EL (cell line): ENCODE results near the gene METTL5.
"Not testable (repeated sequence)": the region's sequence is repeated elsewhere in the genome, so short reads cannot be mapped to it uniquely, and the experiment has no call there.

ENCODE experiments used
- DNase-seq: peaks from one replicate; pipeline ENCODE4 v3.0.0-alpha.2; 2016

METTL5 gene

DNA sequence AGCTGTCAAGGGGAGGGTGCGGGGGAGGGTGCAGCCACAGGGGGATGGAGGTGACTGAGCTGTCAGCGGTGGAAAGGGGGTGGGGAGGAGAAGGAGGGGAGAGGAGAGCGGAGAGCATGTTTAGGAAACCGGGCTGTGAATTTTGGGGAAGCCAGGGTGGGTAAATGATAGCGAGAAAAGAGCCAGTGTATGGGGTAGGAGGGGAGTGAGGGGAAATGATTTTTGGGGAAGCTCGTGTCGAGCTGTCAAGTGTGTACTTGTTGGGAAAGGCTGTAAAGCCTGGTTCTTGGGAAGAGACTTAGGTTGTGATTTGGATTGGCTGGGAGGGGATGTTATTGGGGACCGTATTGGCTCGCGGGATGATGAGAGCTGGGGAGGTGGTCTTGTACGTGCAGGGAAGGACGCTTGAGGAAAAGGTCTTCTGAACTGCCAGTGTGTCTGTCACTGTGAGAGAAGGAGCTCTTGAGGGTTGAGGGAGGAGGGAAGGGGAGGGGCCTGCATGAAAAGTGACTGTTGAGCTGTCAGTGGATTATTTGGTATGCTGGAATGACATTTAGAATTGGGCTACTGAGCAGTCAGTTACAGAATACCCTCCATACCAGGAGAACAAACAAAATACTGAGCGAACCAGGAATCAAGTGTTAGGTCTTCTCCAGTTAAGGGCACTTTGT is 3.6 kb upstream of the METTL5 start:
- peak; percentile 67 for DNase-seq

DNA sequence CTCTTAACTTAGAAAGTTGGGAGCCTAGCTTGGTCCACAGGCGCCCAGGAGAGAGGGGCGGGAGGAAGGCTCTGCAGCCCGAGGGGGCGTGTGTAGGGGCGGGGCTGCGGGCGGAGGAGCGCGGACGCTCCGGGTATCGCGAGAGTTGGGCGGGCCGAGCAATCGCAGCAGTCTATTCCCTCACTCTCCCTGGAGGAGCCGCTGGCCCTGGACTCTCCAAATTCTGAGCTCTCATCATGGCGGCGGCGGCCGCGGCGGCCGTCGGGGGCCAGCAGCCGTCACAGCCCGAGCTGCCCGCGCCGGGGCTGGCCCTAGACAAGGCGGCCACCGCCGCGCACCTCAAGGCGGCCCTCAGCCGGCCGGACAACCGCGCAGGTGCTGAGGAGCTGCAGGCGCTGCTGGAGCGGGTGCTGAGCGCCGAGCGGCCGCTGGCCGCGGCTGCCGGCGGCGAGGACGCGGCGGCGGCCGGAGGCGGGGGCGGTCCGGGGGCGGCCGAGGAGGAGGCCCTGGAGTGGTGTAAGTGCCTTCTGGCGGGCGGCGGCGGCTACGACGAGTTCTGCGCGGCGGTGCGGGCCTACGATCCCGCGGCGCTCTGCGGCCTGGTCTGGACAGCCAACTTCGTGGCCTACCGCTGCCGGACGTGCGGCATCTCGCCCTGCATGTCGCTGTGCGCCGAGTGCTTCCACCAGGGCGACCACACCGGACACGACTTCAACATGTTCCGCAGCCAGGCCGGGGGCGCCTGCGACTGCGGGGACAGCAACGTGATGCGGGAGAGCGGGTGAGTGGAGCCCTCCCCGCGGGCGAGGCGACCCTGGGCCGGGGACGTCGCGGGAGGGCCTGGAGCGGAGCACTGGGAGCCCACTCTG is 2.8 kb upstream of the METTL5 start, which contains the start of gene UBR3:
Gene UBR3, plus strand, starts transcription at position 183 of the 869 bp plus-strand sequence. Its CDS starts 54 bp downstream, at position 237.
- peak; percentile 92 for DNase-seq

DNA sequence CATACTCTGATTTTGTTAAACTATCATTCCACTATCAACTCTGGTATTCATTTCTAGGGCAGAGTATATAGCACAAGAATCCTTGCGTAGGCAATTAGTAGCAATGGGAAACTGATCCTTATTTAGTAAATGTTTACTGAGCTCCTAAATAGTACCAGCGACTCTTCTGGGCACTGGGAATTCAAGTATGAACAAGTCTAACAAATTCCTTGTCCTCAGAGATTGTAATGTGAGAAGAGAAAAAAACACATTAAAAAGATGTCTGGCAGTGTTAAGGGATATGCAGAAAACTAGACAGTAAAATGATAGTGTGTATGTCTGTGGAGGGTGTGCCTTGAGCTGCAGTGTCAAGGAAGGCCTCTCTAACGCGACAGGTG is 721 bp downstream of the METTL5 start:
- no peak for DNase-seq

DNA sequence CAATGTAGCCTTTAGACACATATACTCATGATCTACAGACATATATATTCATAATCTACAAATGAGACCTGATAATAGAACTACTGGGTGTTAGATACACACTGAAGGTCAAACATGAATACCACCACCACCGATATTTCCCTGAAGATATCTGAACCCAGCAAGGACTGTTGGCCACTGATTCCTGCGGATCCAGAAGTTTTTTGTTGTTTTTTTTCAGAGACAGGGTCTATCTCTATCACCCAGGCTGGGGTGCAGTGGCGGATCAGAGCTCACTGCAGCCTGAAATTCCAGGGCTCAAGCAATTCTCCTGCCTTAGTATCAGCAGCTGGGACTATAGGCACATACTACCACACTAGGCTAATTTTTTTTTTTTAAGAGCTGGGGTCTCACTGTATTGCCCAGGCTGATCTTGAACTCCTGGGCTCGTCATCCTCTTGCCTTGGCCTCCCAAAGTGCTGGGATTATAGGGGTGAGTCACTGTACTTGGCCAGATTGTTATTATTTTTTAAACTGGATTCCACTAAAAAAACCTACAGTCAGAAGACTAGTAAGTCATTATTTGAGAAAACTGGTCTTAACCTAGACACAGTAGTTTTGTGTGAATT is 1.8 kb downstream of the METTL5 start:
- DNase-seq: peak; percentile 28

DNA sequence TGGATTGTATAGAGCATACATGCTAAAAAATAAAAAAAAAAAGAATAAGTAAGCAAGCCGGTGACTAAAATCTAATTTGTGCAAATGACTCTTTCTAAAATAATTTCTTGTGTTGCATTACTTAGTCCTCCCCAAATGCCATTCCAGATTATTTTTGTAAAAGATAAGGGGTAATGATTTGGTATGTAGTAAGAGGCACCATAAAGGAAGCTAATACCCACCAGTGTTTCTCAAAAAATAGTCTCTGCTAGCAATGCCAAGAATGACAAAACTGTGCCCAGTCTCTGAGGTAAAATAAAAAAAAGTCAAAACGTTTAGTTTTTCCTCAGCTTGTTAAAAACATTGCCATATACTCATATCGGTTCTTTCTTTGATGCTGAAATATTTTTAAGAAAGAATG is 2.7 kb downstream of the METTL5 start:
- DNase-seq: no peak

DNA sequence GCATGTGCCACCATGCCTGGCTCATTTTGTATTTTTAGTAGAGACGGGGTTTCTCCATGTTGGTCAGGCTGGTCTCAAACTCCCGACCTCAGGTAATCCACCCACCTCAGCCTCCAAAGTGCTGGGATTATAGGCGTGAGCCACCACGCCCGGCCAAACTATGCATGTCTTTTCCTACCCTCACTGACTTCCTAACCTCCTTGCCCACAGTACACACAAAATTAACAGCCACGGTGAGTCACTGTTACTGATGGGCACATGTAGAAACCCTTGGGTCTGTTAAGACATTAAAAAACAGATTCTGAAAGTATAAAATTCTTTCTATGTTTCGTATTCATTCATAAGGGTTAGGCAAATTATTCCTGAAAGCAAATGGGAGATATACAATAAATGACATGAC is 4.6 kb downstream of the METTL5 start:
- peak; percentile 64 for DNase-seq

DNA sequence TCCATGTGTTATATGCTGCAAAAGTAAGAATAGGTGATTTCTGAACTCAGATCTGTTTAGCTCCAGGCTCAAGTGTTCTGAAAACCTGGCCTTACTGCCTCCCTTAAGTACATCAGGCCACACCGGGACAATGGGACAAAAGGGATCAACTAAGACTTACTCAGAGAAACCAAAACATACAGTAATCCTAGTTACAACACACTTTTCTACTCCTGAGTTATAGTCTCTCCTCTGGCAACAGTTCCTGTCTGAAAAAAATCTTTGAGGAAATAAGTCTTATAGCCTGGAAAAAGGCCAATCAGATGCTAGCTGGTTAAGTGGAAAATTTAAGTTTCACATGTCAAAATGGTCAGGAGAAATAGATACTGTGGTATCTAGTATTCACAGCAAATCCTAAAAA is 5.6 kb downstream of the METTL5 start:
- no peak for DNase-seq

DNA sequence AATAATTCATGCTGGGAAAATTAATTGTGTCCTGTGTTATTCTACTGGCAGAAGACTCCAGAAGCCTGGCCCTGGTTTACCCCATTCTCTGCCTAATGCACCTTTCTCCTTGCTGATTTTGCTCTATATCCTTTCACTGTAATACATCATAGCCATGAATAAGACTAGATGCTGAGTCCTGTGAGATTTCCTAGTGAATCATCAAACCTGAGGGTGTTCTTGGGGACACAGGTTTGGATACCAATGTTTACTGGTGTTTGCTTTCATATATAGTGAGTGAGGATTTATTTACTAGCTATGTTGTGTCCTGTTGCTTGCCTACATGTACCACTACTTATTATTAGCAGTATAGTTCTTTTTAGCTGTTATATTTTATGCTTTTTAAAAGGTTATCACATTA is 6.5 kb downstream of the METTL5 start:
- DNase-seq: no peak

DNA sequence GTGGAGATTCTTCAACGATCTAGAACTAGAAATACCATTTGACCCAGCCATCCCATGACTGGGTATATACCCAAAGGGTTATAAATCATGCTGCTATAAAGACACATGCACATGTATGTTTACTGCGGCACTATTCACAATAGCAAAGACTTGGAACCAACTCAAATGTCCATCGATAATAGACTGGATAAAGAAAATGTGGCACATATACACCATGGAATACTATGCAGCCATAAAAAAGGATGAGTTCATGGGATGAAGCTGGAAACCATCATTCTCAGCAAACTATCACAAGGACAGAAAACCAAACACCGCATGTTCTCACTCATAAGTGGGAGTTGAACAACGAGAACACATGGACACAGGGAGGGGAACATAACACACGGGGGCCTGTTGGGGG is 7.3 kb downstream of the METTL5 start:
- not testable (repeated sequence) for DNase-seq

DNA sequence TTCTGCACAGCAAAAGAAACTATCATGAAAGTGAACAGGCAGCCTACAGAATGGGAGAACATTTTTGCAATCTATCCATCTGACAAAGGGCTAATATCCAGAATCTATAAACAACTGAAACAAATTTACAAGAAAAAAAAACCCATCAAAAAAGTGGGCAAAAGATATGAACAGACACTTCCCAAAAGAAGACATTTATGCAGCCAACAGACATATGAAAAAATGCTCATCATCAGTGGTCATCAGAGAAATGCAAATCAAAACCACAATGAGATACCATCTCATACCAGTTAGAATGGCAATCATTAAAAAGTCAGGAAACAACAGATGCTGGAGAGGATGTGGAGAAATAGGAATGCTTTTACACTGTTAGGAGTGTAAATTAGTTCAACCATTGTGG is 7.7 kb downstream of the METTL5 start:
- not testable (repeated sequence) for DNase-seq

DNA sequence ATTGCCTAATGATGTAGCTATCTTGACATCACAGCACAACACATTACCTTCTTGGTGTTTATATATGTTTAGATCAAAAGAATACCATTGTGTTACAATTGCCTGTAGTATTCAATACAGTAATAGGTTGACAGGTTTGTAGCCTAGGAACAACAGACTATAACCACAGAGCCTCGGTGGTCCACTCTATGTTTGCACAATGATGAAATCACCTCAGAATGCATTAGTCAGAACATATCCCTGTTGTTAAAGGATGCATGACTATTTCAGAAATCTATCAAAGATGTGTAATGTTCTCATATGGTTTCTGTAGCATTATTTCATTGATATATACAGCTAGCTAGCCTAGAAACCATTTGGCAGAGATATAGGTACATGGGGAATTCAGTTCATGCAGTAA is 8.9 kb downstream of the METTL5 start:
- peak; percentile 73 for DNase-seq

DNA sequence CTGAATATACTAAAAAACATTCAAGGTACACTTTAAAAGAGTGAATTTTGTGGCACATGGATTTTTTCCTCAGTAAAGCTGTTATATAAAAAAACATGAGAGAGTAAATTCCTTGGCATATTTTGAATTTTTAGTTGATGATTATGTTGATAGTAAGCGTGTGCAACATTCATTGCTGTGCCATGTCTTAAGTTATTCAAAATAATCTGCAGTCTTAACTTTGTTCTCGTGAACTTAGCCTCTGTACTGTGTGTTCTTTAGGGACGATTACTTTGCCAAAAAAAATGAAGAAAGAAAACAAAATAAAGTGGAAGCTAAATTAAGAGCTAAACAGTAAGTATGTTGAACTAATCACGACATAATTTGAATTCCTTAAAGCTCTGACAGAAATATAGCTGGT is 16.5 kb downstream of the METTL5 start:
- peak; percentile 77 for DNase-seq

DNA sequence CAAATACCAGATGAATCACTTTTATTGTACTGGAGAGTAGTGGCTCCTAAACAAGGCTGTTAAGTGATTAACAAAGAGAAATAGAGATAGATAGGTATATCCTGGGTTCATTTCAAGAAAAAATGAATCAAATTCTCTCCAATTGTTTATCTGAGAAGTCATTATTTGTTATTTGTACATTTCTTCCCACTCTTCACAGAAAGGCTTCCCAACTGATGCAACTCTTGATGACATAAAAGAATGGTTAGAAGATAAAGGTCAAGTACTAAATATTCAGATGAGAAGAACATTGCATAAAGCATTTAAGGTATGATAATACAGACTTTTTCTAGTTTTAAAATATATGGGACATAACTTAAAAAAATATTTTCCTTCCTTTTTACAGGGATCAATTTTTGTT is 18.1 kb downstream of the METTL5 start:
- no peak for DNase-seq

DNA sequence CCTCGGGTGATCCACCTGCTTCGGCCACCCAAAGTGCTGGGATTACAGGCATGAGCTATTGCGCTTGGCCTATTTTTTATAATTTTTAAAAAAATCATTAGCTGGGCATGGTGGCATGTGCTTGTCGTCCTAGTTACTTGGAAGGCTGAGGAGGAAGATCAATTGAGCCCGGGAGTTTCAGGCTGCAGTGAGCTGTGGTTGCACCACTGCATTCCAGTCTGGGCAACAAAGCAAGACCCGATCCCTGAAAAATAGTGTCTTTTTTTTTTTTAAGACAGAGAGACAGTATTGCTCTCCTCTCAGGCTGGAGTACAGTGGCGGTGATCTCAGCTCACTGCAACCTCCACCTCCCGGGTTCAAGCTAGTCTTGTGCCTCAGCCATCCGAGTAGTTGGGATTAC is 21.2 kb downstream of the METTL5 start:
- DNase-seq: no peak

DNA sequence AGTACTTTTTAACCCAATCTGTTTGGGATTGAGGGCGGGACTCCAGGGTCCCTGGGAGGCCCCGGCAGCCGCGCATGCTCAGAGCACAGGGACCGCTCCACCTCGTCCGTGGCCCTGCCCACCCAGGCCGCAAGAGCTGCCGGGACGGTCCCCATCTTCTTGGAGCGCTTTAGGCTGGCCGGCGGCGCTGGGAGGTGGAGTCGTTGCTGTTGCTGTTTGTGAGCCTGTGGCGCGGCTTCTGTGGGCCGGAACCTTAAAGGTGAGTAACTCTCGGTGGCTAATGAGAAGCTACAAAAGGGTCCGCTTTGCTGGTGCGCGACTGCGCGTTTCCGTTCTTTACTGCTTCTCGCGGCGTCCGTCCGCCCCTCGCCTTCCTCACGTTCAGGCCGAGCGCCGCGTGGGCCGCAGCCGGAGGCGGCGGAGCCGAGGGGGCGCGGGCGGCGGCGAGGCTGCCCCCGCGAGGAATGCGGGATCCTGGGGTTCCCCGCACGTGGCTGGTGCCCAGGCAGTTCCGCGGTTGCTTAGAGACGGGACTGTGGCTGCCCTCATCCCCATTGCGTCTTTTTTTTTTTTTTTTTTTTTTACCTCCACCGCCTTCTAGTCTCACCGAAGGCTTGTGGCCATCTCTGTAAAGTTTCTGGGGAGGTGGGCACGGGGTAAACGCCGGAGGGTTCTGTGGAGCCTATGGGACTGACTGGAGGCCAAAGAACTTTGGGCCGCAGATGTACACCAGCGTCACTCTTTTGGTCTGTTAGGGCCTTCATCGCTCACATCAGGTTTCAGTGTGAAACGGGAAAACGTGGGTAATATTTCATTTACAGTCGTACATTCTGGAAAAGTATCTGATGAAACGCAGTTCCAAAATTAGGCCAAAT is 25.8 kb downstream of the METTL5 start, which contains the start of gene SSB:
Gene SSB, plus strand, starts transcription at position 154 of the 875 bp plus-strand sequence. CDS start 2,090 bp downstream, outside the sequence.
- peak; percentile 93 for DNase-seq

DNA sequence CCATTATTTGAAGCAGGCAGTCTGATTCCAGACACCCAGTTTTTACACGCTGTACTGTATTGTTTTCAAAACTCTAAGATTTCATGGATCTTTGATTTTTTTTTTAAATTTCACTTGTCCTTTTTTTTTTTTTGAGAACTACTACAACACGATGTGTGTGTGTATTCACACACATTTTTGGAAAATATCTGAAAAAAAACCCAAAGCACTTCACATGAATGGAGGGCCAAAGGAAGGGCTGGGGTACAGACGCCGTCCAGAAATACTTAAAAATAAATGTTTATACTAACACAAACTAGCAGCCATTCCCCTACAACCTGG is 26.3 kb downstream of the METTL5 start:
- no peak for DNase-seq

DNA sequence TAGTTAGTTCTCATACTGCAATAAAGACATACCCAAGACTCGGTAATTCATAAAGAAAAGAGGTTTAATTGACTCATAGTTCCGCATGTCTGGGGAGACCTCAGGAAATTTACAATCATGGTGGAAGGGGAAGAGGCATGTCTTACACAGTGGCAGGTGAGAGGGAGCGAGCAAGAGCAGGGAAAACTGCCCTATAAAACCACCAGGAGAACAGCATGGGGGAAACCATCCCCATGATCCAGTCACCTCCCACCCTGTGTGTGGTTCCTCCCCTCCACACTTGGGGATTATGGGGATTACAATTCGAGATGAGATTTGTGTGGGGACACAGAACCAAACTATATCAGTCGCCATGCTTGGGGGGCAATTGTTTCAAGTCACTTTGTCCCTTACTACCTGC is 27.1 kb downstream of the METTL5 start:
- DNase-seq: no peak

DNA sequence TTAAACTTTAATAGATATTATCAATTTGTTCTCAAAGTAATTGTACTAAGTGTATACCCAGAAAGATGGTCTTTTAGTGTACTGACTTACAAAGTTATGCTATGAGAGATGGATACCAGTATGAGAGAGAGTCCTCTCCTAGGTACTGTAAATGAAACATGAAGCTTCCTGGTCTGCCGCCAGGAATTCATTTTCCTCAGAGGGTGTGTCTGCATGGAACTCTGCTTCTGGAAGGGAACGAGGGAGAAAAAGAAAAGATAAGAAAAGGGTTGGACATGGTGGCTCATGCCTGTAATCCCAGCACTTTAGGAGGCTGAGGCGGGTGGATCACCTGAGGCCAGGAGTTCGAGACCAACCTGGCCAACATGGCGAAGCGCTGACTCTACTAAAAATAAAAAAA is 28.3 kb downstream of the METTL5 start:
- no peak for DNase-seq

DNA sequence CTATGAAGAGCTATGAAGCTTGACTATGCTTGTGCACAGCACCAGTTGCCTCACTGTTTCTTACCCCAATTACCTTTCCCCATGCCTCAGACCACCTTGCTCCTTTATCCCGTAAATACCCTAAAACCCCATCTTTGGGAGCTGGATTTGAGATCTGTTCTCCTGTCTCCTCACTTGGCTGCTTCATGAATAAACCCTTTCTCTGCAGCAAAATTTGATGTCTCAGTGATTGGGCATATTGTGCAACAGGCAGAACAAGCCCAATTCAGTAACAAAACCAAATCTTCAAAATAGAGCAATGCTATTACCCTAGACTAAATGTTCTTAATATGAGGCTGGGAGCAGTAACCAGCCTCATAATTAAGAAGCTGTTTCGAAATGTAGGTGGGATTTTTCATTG is 29.5 kb downstream of the METTL5 start:
- DNase-seq: no peak

DNA sequence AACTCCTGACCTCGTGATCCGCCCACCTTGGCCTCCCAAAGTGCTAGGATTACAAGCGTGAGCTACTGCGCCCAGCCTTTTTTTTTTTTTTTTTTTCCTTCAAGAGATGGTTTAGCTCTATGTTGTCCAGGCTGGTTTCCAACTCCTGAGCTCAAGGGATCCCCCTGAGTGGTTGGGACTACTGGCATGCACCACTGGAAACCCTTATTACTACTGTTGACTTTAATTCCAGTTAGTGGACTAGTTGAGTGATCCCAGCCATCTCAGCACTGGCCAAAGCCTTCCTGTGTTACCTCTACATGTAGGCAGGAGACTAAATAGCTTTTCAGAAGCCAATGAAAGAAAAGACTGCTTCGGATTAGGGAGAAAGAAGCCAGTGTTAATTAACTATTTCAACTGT is 34.1 kb downstream of the METTL5 start:
- no peak for DNase-seq

DNA sequence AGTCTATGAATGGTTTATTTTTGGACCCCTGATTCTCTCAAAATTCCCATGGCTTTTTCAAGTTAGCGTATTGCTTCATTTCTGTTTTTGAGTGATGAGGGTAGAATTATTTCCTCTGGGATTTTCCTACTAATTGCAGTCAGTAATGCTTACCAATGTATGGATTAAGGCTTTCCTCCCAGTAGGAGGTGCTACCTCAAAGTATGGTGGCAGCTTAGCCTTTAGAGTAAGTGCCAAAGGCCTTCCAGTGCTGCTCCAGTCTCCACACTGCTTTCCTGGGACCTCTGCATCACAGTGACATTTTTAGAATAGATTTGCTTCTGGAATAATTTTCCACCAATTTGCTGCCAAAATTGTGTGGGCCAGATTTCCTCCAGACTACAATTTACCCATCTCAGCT is 42.2 kb downstream of the METTL5 start:
- DNase-seq: no peak

DNA sequence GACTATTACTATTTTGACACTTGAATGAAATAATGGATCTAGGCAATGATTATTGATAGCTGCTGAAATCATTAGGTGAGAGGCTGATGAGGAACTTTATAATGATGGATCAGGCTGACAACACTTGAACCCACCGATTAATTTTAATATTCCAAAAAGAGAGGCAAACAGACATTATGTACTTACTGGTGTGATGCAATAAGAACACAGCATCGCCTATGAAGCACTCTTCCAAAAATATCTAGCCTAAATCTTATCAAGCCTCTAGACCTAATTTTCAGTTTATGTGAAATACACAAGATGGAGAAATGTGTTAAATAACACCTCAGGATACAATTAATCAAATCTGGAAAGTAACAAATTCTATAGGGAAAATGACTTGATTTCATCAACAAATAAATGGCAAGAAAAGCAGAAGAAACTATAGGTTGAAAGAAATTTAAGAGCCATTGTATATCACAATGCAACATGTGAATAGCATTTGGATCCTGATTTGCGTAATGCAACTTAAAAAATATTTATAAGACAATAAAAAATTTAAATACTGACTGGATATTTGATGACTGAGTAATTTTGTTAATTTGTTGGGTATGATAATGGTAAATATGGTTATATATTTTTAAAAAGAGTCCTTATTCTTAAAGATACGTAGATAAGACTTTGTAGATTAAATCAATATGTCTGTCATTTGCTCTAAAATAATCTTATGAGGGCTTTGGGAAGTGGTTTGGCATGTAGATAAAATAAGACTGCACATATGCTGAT is 43.3 kb downstream of the METTL5 start:
- DNase-seq: no peak
